DOHH2 (cell line): ENCODE results near the gene ZFP92.

ENCODE experiments used
- H3F3A ChIP-seq: fragments of 200-600 bp; sonication (generic), shearing (Covaris generic); 2 replicates; pipeline ENCODE4 v1.6.0; 2016; ENCODE audit warnings: antibody characterized with exemption, mild to moderate bottlenecking; ENCODE audit not compliant: control insufficient read depth, insufficient read depth
- H3K27ac ChIP-seq: fragments of 200-600 bp; sonication (generic); 2 replicates; pipeline ENCODE4 v1.5.1; 2014; ENCODE audit warnings: low read depth, mild to moderate bottlenecking, low read length, moderate library complexity
- H3K27me3 ChIP-seq: fragments of 200-600 bp; sonication (generic); 2 replicates; pipeline ENCODE4 v1.6.1; 2014; ENCODE audit warnings: mild to moderate bottlenecking, low read length, mixed read lengths; ENCODE audit not compliant: control insufficient read depth
- H3K36me3 ChIP-seq: fragments of 200-600 bp; sonication (generic); 2 replicates; pipeline ENCODE4 v1.6.1; 2014; ENCODE audit warnings: mild to moderate bottlenecking, low read length, moderate library complexity, mixed read lengths; ENCODE audit not compliant: control insufficient read depth
- H3K4me1 ChIP-seq: fragments of 200-600 bp; sonication (generic); 2 replicates; pipeline ENCODE4 v1.6.1; 2014; ENCODE audit warnings: mild to moderate bottlenecking, low read length, mixed read lengths; ENCODE audit not compliant: control insufficient read depth
- H3K4me2 ChIP-seq: fragments of 200-600 bp; sonication (generic); 2 replicates; pipeline ENCODE4 v1.6.0; 2014; ENCODE audit warnings: mild to moderate bottlenecking, low read length, moderate library complexity
- H3K4me3 ChIP-seq: fragments of 200-600 bp; sonication (generic); 2 replicates; pipeline ENCODE4 v1.5.1; 2014; ENCODE audit warnings: mild to moderate bottlenecking, low read length, mixed read lengths
- H3K79me2 ChIP-seq: fragments of 200-600 bp; sonication (generic); 2 replicates; pipeline ENCODE4 v1.6.1; 2014; ENCODE audit warnings: mild to moderate bottlenecking, low read length, mixed read lengths; ENCODE audit not compliant: control insufficient read depth
- H3K9me2 ChIP-seq: fragments of 200-600 bp; sonication (generic); replicated peaks from 2 replicates; pipeline ENCODE4 v1.6.1; 2014; ENCODE audit warnings: mild to moderate bottlenecking, low read length, mixed read lengths; ENCODE audit not compliant: control insufficient read depth
- H3K9me3 ChIP-seq: fragments of 200-600 bp; sonication (generic); 2 replicates; pipeline ENCODE4 v1.6.1; 2014; ENCODE audit warnings: antibody characterized with exemption, low read length, mixed read lengths; ENCODE audit not compliant: control insufficient read depth, insufficient read depth
- H4K20me1 ChIP-seq: fragments of 200-600 bp; sonication (generic); 2 replicates; pipeline ENCODE4 v1.6.0; 2014; ENCODE audit warnings: low read depth, mild to moderate bottlenecking, antibody characterized with exemption, low read length, moderate library complexity; ENCODE audit not compliant: control insufficient read depth, insufficient read depth
- EZH2phosphoT487 ChIP-seq: fragments of 200-600 bp; sonication (generic); IDR thresholded peaks from 2 replicates; pipeline ENCODE4 v1.6.1; 2017; ENCODE audit warnings: borderline replicate concordance, mild to moderate bottlenecking, antibody characterized with exemption, low read length, moderate library complexity, mixed read lengths
- TF ChIP-seq, protein P1 (sequence below): fragments of 200-600 bp; sonication (generic); IDR thresholded peaks from one replicate; pipeline ENCODE4 v1.5.1; 2014; ENCODE audit warnings: antibody characterized with exemption, mild to moderate bottlenecking, low read depth, low read length; ENCODE audit not compliant: poor library complexity, severe bottlenecking

ZFP92 gene

DNA sequence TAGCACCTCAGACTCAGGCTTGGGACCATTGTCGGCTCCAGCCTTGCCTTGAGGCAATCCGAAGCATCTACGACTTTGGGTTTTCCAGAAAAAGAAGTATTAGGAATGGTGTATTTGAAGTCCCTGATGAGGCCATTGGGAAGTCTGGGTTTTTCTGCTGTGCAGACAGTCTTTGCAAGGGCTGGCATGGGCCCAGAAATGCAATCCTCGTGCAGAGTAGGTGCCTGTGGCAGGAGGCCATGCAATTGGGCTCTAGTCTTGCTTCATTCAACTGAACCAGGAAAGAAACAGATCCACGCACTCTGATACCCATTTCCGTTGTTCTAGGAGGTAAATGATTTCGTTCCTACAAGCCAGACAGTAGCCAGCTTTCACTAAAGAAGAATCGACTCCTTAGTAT is 12.4 kb downstream of the ZFP92 start:
- H3K79me2 ChIP-seq: no peaks in the 10 kb centered on the region
- H3K27me3 ChIP-seq: no peaks in the 10 kb centered on the region
- H3K4me2 ChIP-seq: no peak overlapping the region
- no peaks in the 10 kb centered on the region for H3F3A ChIP-seq
- no peaks in the 10 kb centered on the region for H3K4me1 ChIP-seq
- H4K20me1 ChIP-seq: no peaks in the 10 kb centered on the region
- H3K27ac ChIP-seq: no peak overlapping the region
- no peaks in the 10 kb centered on the region for H3K36me3 ChIP-seq
- H3K4me3 ChIP-seq: no peak overlapping the region
- H3K9me3 ChIP-seq: no peaks in the 10 kb centered on the region
- no peak for TF ChIP-seq EZH2phosphoT487
- TF ChIP-seq, protein P1, sequence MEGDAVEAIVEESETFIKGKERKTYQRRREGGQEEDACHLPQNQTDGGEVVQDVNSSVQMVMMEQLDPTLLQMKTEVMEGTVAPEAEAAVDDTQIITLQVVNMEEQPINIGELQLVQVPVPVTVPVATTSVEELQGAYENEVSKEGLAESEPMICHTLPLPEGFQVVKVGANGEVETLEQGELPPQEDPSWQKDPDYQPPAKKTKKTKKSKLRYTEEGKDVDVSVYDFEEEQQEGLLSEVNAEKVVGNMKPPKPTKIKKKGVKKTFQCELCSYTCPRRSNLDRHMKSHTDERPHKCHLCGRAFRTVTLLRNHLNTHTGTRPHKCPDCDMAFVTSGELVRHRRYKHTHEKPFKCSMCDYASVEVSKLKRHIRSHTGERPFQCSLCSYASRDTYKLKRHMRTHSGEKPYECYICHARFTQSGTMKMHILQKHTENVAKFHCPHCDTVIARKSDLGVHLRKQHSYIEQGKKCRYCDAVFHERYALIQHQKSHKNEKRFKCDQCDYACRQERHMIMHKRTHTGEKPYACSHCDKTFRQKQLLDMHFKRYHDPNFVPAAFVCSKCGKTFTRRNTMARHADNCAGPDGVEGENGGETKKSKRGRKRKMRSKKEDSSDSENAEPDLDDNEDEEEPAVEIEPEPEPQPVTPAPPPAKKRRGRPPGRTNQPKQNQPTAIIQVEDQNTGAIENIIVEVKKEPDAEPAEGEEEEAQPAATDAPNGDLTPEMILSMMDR: no peak
- no peaks in the 10 kb centered on the region for H3K9me2 ChIP-seq

DNA sequence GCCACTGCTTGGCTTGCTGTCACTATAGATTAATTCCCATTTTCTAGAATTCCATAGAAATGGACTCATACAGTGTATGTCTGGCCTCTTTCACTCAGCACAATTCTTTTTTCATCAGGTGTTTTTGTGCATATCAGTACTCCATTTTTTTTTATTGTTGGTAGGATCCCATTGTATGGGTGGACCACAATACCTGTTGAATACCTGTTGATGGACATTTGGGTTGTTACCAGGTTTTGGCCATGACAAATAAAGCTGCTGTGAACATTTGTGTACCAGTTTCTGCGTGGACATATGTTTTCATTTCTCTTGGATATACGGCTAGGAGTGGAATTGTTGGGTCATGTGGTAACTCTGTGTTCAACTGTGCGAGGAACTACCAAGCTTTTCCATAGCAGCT is 14.9 kb downstream of the ZFP92 start:
- Histone ChIP-seq H3K36me3 (no peaks in the 10 kb centered on the region), H3K4me3 (no peak overlapping the region), H3K9me2 (no peaks in the 10 kb centered on the region), H3K4me2 (no peak overlapping the region), H3K4me1 (no peaks in the 10 kb centered on the region), H3K27me3 (no peaks in the 10 kb centered on the region), H3K27ac (no peak overlapping the region), H3K79me2 (no peaks in the 10 kb centered on the region), H3K9me3 (no peaks in the 10 kb centered on the region), H4K20me1 (no peaks in the 10 kb centered on the region), H3F3A (no peaks in the 10 kb centered on the region)
- no peak for TF ChIP-seq EZH2phosphoT487
- TF ChIP-seq, protein P1: no peak

DNA sequence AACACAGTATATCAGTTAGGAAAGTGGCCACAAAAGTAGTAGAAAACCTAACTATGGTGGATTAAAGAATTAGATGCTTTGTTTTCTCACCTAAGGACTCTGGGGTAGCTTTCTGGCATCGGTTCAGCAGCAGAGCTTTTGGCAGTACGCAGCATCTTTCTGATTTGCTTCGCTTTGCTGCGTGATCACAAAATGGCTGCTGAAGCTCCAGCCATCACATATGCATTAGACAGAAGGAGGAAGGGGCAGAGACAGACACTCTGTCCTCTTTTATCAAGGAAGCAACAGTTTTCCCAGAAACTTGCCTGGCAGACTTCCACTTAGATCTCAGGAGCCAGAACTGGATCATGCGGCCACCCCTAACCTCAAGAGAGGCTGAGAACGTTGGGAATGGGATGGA is 19.5 kb downstream of the ZFP92 start:
- no peaks in the 10 kb centered on the region for H3K79me2 ChIP-seq
- no peaks in the 10 kb centered on the region for H3K27me3 ChIP-seq
- no peaks in the 10 kb centered on the region for H4K20me1 ChIP-seq
- TF ChIP-seq EZH2phosphoT487: no peak
- TF ChIP-seq, protein P1: no peak
- H3K9me3 ChIP-seq: no peaks in the 10 kb centered on the region
- H3K4me1 ChIP-seq: no peaks in the 10 kb centered on the region
- no peak overlapping the region for H3K27ac ChIP-seq
- no peaks in the 10 kb centered on the region for H3K36me3 ChIP-seq
- no peak overlapping the region for H3K4me2 ChIP-seq
- no peaks in the 10 kb centered on the region for H3F3A ChIP-seq
- no peaks in the 10 kb centered on the region for H3K9me2 ChIP-seq
- H3K4me3 ChIP-seq: no peak overlapping the region
